HFFc6 (cell line): ENCODE results near the gene ADGRB3. TPM values are rescaled to one million over a fixed set of nuclear protein-coding genes. Genes with fewer than 3 reads are reported as not detected.

ENCODE experiments used
- DNase-seq: peaks from one replicate; pipeline ENCODE4 v3.0.0-alpha.2; 2018
- H3K27ac Mint-ChIP-seq: 2 replicates; pipeline ENCODE4 v1.8.0; 2020; ENCODE audit warnings: mild to moderate bottlenecking, mixed read lengths
- H3K27me3 Mint-ChIP-seq: 2 replicates; pipeline ENCODE4 v1.8.0; 2021; ENCODE audit warnings: mild to moderate bottlenecking, moderate library complexity, mixed read lengths; ENCODE audit not compliant: insufficient read depth
- H3K36me3 Mint-ChIP-seq: 2 replicates; pipeline ENCODE4 v1.8.0; 2021; ENCODE audit warnings: low read depth, mixed read lengths
- H3K4me1 Mint-ChIP-seq: 2 replicates; pipeline ENCODE4 v1.8.0; 2020; ENCODE audit warnings: low read depth, mixed read lengths
- H3K4me3 Mint-ChIP-seq: 2 replicates; pipeline ENCODE4 v1.8.0; 2020; ENCODE audit warnings: mild to moderate bottlenecking, moderate library complexity, mixed read lengths
- H3K9me3 Mint-ChIP-seq: 2 replicates; pipeline ENCODE4 v1.8.0; 2020; ENCODE audit warnings: mild to moderate bottlenecking, mixed read lengths
- total RNA-seq, 6 experiments: library from RNA; stranded (reverse); fragmentation: NEBNext Ultra II Directional; extraction: Animal tissue kit (Norgen Biotek cat#: 25700); gene quantifications; 2 replicates in 1 of 6; 3 replicates in 5 of 6; pipeline ENCODE4 v1.2.3, GENCODE V29; 2021
- TF ChIP-seq, protein P1 (sequence below): fragments of 200-600 bp; sonication (generic); IDR thresholded peaks from 2 replicates; pipeline ENCODE4 v1.5.0; 2021; ENCODE audit warnings: antibody characterized with exemption, mild to moderate bottlenecking

The ADGRB3 gene
- total RNA-seq, 6 experiments from 2014 or later: 0.05 to 0.07 (median 0.05) TPM; not detected in 3

DNA sequence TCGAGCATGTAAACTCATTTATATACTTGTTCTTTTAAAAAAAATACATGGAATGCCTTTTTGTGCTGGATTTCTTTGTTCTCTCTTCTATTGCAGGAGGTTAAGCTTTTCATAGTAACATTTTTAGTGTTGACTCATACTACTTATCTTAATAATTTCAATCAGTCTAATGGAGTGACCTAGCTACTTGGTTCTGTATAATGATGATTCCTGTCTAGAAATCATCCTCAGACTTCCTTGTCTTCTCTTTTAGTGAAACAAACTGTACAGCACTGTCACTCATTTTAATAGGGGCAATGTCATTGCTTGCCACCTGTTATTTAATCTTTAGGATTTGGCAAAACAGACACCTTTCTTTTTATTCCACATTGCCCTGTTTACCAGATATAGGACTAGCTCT, 62.3 kb downstream of the ADGRB3 start:
- Mint-ChIP-seq H3K9me3 (peaks cover 30% of the 10 kb centered on the region), H3K4me3 (no peak overlapping the region), H3K4me1 (no peaks in the 10 kb centered on the region), H3K27me3 (no peaks in the 10 kb centered on the region), H3K27ac (no peak overlapping the region), H3K36me3 (no peaks in the 10 kb centered on the region)
- TF ChIP-seq, protein P1, sequence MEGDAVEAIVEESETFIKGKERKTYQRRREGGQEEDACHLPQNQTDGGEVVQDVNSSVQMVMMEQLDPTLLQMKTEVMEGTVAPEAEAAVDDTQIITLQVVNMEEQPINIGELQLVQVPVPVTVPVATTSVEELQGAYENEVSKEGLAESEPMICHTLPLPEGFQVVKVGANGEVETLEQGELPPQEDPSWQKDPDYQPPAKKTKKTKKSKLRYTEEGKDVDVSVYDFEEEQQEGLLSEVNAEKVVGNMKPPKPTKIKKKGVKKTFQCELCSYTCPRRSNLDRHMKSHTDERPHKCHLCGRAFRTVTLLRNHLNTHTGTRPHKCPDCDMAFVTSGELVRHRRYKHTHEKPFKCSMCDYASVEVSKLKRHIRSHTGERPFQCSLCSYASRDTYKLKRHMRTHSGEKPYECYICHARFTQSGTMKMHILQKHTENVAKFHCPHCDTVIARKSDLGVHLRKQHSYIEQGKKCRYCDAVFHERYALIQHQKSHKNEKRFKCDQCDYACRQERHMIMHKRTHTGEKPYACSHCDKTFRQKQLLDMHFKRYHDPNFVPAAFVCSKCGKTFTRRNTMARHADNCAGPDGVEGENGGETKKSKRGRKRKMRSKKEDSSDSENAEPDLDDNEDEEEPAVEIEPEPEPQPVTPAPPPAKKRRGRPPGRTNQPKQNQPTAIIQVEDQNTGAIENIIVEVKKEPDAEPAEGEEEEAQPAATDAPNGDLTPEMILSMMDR: no peak
- no peak for DNase-seq

DNA sequence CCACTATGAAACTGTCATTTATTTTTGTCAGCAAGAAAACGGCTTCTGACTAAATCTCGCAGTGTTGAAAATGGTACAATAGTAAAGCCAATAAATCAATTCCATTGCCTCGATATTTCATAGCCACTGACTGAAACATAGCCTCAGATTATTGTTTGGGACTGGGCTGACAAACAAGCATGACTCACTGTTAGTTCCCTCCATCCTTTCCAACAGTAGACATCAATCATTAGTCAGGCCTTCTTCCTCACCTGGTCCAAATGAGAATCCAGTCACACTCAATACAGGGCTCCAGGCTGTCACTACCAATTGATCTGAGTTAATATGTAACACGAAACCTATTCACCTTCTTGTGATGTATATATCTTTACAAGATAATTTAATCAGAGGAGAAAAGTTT, 66.1 kb downstream of the ADGRB3 start:
- Mint-ChIP-seq H3K4me3 (no peak overlapping the region), H3K4me1 (no peaks in the 10 kb centered on the region), H3K27ac (no peak overlapping the region), H3K27me3 (peaks cover 2% of the 10 kb centered on the region; the same call in 1 of the 2 replicates), H3K9me3 (peaks cover 36% of the 10 kb centered on the region), H3K36me3 (no peaks in the 10 kb centered on the region)
- TF ChIP-seq, protein P1: no peak
- DNase-seq: no peak

- Mint-ChIP-seq H3K4me1 (no peaks in the 10 kb centered on the region), H3K4me3 (no peak overlapping the region), H3K9me3 (peaks cover 25% of the 10 kb centered on the region), H3K36me3 (no peaks in the 10 kb centered on the region), H3K27me3 (peaks cover 2% of the 10 kb centered on the region), H3K27ac (no peak overlapping the region)
- DNase-seq: no peak
- TF ChIP-seq, protein P1: no peak
Observed at GRCh38 chr6:68704485-68704884, 69.4 kb downstream of the ADGRB3 start.

DNA sequence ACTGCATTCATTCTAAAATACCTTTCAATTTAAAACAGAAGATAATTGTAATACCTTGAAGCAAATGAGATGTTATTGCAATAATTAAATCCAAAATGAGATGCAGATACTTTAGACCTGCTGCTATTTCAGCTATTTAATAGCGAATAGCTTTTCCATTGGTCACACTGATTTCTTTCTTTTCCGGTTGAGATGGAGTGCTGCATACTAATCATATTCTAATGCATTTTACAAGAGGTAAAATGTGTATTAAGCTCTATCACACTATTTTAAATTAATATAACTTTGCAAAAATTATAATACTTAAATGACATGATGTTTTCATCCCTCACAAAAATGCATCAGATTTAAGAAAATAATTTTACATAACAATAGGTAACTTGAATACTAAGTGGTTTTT, 74.0 kb downstream of the ADGRB3 start:
- no peak for DNase-seq
- H3K4me3 Mint-ChIP-seq: no peak overlapping the region
- no peaks in the 10 kb centered on the region for H3K4me1 Mint-ChIP-seq
- TF ChIP-seq, protein P1: no peak
- H3K27ac Mint-ChIP-seq: no peak overlapping the region
- H3K9me3 Mint-ChIP-seq: peaks cover 26% of the 10 kb centered on the region
- H3K36me3 Mint-ChIP-seq: no peaks in the 10 kb centered on the region
- peaks cover 2% of the 10 kb centered on the region for H3K27me3 Mint-ChIP-seq

GRCh38 chr6:68709882-68710281, 74.8 kb downstream of the ADGRB3 start:
- H3K4me3 Mint-ChIP-seq: no peak overlapping the region
- H3K9me3 Mint-ChIP-seq: peaks cover 26% of the 10 kb centered on the region
- H3K27ac Mint-ChIP-seq: no peak overlapping the region

More at GRCh38 chr6:68709882-68710281, 74.8 kb downstream of the ADGRB3 start:
- no peaks in the 10 kb centered on the region for H3K36me3 Mint-ChIP-seq
- H3K4me1 Mint-ChIP-seq: no peaks in the 10 kb centered on the region
- H3K27me3 Mint-ChIP-seq: peaks cover 2% of the 10 kb centered on the region
- TF ChIP-seq, protein P1: no peak
- DNase-seq: no peak
